ENCODE data around the gene MCRIP1.
A peak's percentile ranks its signal among the peaks of the same experiment; 100 is the strongest.

Gene MCRIP1, protein sequence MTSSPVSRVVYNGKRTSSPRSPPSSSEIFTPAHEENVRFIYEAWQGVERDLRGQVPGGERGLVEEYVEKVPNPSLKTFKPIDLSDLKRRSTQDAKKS

DNA sequence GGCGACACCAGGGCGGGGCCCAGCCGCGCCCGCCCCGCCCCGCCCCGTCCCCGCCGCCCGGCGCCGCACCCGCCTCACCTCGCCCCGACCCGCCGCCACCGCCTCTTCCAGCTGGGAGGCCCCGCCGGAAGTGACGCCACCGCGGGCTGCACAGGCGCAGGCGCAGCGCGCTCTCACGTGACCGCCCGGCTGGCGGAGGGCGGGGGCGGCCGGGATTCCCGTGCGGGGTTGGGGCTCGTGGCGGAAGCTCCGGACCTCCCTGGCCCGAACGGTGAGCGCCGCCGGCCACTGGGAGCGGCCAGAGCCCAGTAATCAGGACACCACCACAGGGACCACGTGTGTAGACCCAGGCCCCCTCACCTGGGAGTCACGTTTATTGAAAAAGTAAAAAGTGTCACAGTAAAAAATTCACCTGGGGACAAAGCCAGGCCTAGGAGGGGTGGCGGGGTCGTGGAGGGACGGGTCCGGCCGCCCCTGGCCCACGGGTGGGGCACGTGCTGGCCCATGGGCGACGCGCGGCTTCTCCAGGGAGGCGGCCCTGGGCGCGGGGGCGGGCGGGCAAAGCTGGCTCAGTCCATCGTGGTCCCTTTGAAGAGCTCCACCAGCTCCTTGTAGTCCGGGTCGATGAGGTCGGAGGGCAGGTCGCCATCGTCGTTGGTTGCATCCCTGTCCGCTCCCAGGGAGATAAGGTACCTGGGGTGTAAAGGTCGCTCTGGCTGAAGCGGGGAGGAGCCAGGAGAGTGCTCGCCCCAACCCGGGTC is at the start of gene MCRIP1:
Gene MCRIP1, minus strand, starts transcription at position 132 of the 761 bp plus-strand sequence. CDS start 8,785 bp downstream, outside the sequence.
- TF ChIP-seq, protein P1, sequence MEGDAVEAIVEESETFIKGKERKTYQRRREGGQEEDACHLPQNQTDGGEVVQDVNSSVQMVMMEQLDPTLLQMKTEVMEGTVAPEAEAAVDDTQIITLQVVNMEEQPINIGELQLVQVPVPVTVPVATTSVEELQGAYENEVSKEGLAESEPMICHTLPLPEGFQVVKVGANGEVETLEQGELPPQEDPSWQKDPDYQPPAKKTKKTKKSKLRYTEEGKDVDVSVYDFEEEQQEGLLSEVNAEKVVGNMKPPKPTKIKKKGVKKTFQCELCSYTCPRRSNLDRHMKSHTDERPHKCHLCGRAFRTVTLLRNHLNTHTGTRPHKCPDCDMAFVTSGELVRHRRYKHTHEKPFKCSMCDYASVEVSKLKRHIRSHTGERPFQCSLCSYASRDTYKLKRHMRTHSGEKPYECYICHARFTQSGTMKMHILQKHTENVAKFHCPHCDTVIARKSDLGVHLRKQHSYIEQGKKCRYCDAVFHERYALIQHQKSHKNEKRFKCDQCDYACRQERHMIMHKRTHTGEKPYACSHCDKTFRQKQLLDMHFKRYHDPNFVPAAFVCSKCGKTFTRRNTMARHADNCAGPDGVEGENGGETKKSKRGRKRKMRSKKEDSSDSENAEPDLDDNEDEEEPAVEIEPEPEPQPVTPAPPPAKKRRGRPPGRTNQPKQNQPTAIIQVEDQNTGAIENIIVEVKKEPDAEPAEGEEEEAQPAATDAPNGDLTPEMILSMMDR (IDR thresholded peaks at IDR 0.05), result no peak
- peak; percentile 96 for DNase-seq (ENCODE audit: low spot score)
- Histone ChIP-seq H3K4me3 (peak within 1 kb of the TSS; percentile 91), H3K27ac (peak within 1 kb of the TSS; percentile 93 to 94)

DNA sequence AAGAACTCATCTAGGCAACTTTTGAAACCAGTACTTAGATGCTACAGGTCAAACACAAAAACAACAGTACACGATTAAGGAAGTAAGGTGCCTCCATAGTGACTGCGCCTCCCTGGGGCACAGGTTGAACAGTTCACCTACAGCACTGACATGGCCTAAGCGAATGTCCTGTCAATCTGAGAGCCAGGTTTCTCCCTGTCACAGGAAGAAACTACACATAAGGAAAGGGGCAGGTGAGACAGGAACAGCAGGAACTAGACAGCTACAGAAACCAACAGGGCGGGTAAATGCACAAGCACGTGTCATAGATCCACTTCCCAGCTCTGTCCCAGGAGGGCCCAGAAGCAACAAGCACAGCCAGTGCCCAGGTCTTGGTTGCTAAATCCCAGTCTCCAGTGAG is 46.0 kb upstream of the MCRIP1 start:
- TF ChIP-seq, protein P1 (IDR thresholded peaks at IDR 0.05), result no peak
- H3K27ac ChIP-seq, result no peak overlapping the region
- DNase-seq (ENCODE audit: low spot score), result no peak
- no peak overlapping the region for H3K4me3 ChIP-seq

DNA sequence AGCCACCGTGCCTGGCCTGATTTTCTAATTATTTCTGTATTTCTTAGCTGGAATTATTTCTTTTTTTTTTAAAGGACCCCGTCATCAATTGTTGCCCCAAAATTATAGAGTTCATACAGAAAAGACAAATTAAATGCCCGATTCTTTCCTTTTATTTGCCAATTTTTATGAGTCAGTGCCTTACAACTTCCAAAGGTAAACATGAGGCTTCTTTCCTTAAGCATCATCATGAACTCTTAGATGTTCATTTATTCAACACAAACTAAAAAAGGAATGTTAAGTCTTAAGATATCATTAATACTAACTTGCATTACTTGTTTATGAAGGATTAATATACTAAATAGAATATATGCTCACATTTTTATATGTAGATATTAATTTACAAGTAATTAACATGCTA is 45.2 kb upstream of the MCRIP1 start:
- H3K4me3 ChIP-seq, result no peak overlapping the region
- TF ChIP-seq, protein P1 (IDR thresholded peaks at IDR 0.05), result no peak
- H3K27ac ChIP-seq, result no peak overlapping the region
- DNase-seq (ENCODE audit: low spot score), result no peak

DNA sequence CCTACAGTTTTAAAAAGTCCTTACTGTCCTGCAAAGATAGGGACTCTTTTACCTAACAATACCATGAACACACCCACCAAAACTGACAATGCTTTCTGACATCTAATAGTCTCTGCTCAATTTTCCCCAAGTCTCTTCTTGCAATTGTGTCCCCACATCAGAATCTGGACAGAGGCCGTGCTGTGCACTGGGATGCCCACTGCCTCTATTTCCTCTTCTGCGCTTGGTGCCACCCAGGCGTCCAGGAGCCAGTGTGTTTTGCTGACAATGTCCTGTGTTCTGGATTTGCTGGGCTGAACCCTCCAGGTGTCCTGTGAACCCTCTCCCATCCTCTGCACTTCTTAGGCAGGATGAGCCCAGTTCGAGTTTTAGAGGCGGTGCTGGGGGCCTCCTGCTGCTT is 44.5 kb upstream of the MCRIP1 start:
- Histone ChIP-seq H3K27ac (no peak overlapping the region), H3K4me3 (no peak overlapping the region)
- TF ChIP-seq, protein P1 (IDR thresholded peaks at IDR 0.05), result no peak
- DNase-seq (ENCODE audit: low spot score), result no peak

DNA sequence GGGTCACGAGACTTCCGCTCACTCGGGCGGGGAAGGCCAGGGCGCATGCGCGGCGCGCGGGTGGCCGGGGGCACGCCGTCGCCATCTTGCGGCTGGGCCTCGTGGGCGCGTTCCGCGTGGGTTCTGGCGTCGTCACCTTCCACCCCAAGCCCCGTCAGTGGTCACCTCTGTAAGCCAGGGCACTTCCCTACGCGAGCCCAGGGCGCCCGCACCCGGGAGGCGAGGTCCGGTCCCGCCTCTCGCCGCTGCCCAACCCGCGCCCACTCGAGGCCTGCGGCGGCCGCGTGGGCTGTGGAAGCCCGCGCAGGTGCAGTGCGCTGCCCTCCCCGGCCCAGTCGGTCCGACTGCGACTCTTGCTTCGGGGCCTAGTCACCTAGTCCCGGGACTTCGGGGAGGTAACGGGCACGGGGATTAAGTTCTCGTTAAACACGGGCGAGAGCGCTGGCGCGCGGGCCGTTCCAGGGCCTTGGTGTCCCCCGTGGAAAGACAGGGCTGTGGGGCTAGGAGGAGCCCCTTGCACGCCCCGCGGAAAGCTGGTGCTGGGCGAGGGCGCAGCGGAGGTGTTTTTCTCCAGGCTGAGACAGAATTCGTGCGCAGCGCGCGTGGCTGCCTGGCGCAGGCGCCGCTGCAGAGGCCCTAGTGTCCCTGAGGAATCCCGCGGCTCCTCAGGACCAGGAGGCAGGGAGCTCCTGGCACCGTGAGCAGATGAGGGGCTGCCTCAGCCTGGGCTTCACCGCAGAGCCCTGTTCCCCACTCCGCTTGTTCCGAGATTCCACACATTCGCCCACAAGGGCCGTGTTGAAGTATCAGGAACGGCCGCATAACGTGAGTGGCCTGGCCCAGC is 38.5 kb upstream of the MCRIP1 start:
- H3K4me3 ChIP-seq, result peak overlapping the region; percentile 90
- peak overlapping the region; percentile 83 to 100 for H3K27ac ChIP-seq
- DNase-seq (ENCODE audit: low spot score), result peak; percentile 96
- TF ChIP-seq, protein P1 (IDR thresholded peaks at IDR 0.05), result no peak

DNA sequence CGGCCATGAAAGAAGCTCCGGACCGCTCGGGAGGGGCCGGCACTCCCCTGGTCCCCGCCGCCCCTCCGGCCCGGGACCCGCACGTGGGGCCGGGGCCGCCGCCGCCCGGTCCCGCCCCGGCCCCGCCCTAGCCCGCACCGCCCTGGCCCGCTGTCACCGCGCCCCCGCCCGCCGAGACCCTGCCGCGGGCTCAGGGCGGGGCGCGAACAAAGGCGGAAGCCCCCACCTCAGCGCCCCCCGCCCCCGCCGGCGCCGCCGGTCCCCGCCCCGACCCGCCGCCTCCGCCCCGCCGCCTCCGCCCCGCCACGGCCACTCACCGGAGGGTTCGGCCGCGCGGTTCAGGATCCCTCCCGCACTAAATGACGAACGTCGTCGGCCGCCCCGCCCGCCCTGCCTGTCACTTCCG is 37.9 kb upstream of the MCRIP1 start, which contains the start of gene ARHGDIA:
Gene ARHGDIA, minus strand, starts transcription at position 357 of the 406 bp plus-strand sequence. CDS start 1,407 bp downstream, outside the sequence.
- TF ChIP-seq, protein P1 (IDR thresholded peaks at IDR 0.05), result no peak
- Histone ChIP-seq H3K4me3 (peak within 1 kb of the TSS; percentile 90), H3K27ac (peak within 1 kb of the TSS; percentile 83 to 100)
- no peak for DNase-seq (ENCODE audit: low spot score)
